Activated CD4-positive, alpha-beta T cell treated with anti-CD3 and anti-CD28 coated beads for 1 hour (primary cell): ENCODE data around the gene ALG12.

Experiments
- DNase-seq: peaks from one replicate; pipeline ENCODE4 v3.0.0-alpha.2; 2020

ALG12 gene

GRCh38 chr22:49957826-49958365, 39.7 kb upstream of the ALG12 start:
- DNase-seq, result no peak

DNA sequence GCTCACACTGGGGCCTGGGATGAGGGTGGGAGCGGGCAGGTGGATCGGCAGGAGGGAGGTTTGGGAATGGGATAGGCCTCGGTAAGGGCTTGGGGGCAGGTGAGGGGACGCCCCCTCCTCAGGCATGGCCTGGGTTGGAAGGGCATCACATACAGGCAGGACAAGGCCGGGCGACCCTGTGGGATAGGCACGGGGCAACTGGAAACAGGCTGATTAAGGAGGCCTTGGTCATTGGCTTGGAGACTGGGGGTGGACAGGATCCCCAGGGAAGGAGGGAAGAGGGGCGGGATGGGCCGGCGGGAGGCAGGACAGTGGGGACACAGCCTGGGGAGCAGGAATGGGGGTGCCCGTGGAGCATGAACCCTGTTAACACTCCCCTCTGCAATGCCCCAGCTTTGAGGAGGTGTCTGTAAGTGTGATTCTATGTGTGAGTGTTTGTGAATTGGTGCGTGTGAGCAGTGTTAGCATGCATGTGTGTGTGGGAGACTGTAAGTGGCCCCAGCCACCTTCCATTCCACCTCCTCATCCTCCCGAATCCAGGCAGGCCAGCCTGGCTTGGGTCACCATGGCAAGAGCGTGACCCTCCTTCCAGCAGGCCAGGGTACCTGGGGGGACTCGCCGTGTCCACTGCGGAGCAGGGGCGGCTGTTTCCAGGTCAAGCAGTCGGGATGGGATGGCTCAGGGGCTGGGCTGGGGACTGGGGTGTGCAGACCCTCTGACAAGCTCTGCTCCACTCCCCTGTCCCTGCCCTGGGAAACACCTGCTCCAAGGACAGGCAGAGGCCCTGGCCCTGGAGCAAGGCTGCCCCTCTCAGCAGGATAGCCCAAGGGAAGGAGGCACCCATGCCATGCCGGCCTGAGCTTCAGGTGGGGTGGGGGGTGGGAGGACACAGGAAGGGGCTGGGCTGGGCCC, 38.9 kb upstream of the ALG12 start:
- no peak for DNase-seq

- DNase-seq, result no peak
Measured at GRCh38 chr22:49956418-49956770, 38.2 kb upstream of the ALG12 start.

DNA sequence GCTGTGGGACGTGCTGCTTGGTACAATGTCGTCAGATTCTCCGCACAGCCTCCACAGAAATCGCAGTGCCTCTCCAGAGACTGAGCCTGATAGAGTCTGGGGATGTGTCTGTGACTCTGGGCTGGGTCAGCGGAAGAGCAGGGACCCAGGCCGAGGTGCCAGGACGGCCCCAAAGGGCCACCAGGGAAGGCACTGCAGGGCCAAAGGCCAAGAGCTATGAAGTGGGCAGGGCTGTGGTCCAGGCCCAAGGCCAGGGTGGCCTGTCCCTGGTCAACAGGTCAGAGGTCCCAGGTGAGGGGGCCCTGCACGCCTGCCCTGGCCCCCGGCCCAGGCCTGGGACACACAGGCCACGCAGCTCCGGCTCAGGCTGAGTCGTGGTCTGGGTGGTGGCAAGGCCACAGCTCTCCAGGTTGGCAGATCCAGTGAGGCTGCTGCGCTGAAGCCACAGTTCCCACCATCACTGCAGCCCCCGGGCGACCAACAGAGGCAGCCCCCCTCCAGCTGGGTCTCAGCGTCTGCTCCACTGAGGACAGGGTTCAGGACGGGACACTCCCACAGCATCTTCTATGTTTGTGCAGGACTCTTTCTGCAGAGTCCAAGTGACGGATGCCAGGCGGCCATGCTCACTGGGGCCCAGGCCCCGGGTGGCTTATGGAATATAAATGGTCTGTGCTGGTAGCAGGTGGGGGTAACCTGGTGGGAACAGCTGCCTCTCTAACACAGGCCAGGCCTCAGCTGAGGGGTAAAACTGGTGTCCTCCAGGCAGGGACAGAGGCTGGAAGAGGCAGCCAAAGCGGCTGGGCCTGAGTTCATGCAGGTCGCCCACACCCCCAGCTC, 37.6 kb upstream of the ALG12 start:
- DNase-seq, result no peak

GRCh38 chr22:49954991-49955580, 36.8 kb upstream of the ALG12 start:
- DNase-seq, result no peak

DNA sequence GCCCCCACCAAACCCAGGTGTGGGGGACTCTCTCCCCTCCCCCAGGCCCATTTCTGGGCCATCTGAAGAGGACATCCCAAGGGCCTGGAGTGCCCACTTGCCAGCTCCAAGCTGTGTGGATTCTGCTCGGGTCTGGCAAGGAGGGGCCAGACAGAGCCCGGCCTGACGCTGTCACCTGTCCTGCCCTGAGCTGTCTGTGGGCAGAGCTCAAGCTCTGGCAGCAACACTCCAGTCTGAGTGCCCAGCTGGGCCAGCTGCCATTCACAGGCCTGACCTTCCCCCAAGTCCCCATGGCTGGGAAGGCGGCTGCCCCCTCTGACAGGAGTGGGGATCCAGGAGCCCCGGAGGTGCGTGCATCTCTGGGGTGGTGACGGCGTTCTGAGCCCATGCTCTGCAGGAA, 36.1 kb upstream of the ALG12 start:
- no peak for DNase-seq

GRCh38 chr22:49953680-49954344, 35.6 kb upstream of the ALG12 start:
- no peak for DNase-seq

DNA sequence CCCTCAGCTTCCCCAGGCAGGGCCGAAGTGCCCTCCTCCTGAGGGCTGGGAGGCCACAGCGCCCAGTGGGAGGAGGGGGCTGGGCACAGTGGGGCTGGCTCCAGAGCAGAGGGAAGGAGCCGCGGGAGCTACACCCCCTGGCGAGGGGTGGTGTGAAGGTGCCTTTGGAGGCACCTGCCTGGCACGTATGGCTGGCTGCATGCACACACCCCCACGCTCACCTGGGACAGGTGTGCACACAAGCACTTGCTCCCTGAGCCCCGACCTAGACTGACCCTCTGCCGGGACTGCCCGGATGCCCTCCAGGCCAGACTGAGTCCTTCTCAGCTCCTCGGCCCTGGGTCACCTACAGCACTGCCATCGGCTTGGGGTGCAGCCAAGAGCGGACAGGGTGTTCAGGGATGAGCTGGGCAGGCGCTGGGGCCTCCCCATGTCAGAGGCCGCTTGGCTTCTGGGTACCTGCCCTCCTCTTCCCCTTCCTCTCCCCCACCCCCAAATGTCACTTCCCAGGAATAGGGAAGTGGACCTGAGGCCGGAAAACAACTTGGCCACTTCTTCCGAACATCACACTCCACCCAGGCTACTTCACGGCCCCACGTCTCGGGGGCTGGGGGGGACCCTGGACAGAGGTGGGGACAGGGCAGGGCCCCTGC, 34.9 kb upstream of the ALG12 start:
- DNase-seq, result no peak

DNA sequence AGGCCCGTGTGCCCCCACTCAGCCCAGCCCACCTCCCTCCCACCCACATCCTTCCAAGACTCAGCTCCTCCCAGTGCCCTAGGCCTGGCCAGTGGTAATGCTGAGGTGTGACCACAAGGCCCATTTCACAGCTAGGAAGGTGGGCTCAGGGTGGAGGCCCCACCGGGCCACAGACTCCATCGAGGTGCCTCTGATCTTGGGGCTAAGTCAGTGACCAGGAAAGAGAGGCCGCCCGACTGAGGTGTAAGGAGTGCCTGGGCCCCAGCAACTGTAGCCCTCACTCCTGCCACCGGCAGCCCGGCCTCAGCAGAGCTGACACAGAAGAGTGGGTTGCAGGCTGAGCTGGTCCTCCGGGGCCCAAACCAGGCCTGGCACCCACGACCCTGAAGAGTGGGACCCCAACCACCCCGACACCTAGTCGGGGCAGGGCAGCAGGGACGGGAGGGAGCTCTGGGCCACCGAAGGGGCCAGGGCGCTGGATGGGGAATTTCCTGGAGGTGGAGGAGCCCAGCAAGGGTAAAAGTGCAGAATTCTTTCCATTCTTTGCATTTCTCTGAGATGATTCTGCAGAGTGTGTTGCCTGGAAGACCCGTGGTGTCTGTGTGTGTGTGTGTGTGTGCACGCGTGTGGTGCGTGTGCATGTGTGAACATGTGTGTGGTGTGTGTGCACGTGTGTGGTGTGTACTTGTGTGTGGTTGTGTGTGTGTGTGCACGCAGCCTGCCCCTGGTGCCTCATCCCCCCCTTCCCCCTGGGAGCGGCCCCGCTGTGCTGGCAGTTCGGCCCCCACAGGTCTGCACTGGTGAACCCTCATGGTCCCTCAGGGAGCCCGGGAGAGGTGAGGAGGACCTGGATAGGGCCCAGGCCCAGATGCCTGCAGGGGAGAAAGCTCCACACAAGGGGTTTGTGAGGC, 34.0 kb upstream of the ALG12 start:
- no peak for DNase-seq

DNA sequence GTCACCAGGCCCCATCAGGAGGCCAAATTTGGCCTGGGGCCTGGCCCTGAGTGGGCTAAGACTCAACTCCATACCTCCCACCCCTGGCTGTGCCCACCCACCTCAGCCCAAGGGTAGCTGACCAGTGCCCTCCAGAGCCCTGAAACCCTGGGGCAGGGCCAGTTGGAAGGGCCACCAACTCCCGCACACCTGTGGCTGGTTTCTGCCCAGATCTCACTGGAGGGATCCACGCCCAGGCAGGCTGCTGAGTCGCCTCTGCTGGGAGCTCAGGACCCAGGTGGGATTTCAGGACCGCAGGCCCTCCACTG, 33.4 kb upstream of the ALG12 start:
- DNase-seq, result no peak

DNA sequence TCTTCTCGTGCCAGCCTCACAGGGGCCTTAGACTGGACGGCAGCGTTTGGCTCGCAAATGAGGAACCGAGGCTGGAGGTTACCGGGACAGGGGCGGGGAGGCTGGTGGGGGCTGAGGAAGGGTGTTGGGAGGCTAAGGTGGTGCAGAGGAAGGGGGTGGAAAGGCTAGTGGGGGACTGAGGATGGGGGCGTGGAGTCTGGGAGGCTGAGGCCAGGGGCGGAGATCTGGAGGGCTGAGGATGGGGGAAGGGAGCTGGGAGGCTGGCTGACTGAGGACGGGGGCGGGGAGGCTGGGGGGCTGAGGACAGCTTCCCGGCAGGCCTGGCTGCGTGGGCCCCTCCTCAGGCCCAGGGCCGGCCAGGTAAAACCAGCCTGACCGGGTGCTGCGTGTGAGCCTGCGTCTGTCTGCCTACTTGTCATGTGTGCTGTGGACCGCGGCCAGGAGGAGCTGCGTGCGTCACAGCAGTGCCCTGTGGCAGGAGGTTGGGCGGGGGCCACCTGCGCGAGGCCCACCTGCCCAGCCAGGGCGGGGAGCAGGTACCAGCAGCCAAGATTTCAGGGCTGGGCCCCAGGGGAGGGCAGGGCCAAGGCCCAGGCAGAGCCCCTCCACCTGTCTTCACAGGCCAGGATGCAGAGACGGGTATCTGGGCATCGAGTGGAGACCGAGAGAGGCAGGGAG, 32.9 kb upstream of the ALG12 start:
- no peak for DNase-seq

- no peak for DNase-seq
Measured at GRCh38 chr22:49950396-49950994, 32.3 kb upstream of the ALG12 start.

GRCh38 chr22:49949914-49950292, 31.7 kb upstream of the ALG12 start:
- DNase-seq, result no peak

- no peak for DNase-seq
Measured at GRCh38 chr22:49948958-49949913, 31.0 kb upstream of the ALG12 start.

- no peak for DNase-seq
Measured at GRCh38 chr22:49948116-49948957, 30.1 kb upstream of the ALG12 start.

GRCh38 chr22:49947296-49947622, 29.0 kb upstream of the ALG12 start:
- DNase-seq, result no peak

DNA sequence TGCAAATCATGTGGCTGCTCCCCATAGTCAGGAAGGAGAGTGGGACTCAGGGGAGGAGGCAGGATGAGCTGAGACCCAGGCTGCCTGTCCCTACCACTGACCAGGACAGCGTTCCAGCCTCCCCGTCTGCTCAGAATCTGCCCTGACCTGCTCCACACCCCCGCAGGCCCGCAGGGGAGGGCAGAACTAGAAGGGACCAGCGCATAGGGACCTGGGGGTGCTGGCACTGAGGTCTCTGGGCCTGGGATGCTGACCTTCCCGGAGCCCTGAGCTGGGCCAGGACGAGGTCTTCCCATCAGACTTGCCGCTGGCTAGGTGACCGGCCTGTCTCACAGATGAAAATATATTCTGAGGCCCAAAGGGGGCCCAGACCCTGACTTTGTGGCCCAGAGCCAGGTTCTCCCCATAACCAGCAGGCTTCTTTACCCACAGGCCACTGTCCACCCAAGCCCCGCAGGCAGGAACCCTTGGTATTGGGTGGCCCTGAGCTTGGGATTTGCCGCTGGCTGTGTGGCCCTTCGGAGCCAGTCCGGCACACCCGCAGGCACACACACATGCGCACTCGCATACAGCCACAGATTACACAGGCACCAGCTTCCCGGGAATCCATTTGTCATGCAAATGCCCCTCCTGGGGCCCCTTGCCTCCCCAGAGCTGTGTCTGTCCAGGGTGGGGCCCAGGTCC, 28.5 kb upstream of the ALG12 start:
- no peak for DNase-seq
